HG02623 (cell line): Measurements from ENCODE around the gene GPATCH2L.

ENCODE experiments used
- ATAC-seq: cut with Tn5 transposase; IDR thresholded peaks from one replicate; pipeline ENCODE4 v1.9.1; 2021; ENCODE audit warnings: moderate library complexity; ENCODE audit not compliant: unreplicated experiment

The GPATCH2L gene

DNA sequence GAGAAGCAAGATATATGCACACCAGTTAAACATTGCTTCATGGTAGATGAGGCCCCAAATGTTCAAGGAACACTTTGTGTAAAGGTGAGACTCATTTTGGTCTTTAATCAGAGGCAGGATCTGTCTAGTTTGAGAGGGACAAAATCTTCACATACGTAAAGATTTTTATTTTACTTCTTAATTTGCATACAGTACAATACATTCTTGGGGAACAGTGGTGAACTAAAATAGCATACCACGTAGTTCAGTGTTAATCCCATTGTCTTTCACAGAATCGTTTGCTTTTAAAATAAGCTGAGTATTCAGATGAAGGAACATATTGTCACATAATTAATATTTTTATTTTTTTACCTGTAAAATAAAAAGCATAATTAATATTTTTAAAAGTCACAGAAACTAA is 43.3 kb downstream of the GPATCH2L start:
- no peak for ATAC-seq

DNA sequence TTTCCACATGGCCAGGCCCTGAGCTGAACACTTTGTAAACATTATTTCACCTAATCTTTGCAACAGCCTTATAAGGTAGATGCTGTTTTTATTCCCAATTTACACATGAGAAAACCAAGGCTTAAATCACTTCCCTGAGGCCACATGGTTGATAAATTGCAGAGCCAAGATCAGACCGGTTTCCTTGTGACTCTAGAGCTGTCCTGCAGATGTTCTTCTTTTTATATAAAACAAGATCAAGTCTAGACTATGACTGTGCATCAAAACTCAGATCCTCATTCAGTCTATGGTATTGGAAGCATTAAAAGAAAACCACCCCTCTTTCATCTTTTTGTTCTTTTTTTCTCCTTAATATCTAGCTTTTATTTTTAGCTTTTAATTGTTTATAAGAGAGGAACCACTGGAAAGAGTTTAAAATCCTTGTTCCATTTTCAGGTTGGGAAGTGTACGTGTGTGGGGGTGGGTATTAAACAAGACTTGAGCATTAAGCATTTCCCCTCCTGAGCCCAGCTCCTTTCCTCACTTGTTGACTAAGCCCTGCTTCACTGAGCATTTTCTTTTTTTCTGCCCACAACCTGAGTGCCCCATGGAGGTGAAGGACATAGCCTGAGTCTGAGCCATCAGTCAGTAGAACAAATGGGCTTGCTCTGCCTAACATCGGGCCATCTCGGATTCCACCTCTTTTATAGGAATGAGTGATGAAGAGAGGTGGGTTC is 45.4 kb downstream of the GPATCH2L start:
- no peak for ATAC-seq

DNA sequence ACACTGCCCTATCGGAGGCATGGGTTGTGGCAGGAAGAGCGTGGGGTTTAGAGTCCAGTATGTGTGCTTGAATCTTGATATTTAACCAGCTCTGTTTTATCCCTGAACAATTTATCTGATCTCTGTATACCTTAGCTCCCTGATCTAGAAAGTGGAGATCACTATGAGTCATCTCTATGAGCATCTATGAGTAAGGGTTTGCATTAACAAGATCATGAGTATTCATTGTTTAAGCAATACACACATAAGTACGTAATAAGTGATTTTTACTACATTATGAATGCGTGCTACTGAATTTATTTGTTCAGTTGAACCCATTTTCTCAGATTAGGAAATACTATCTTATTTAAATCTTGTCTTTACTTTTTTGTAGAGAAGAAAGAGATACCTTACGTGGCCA is 49.4 kb downstream of the GPATCH2L start:
- no peak for ATAC-seq

DNA sequence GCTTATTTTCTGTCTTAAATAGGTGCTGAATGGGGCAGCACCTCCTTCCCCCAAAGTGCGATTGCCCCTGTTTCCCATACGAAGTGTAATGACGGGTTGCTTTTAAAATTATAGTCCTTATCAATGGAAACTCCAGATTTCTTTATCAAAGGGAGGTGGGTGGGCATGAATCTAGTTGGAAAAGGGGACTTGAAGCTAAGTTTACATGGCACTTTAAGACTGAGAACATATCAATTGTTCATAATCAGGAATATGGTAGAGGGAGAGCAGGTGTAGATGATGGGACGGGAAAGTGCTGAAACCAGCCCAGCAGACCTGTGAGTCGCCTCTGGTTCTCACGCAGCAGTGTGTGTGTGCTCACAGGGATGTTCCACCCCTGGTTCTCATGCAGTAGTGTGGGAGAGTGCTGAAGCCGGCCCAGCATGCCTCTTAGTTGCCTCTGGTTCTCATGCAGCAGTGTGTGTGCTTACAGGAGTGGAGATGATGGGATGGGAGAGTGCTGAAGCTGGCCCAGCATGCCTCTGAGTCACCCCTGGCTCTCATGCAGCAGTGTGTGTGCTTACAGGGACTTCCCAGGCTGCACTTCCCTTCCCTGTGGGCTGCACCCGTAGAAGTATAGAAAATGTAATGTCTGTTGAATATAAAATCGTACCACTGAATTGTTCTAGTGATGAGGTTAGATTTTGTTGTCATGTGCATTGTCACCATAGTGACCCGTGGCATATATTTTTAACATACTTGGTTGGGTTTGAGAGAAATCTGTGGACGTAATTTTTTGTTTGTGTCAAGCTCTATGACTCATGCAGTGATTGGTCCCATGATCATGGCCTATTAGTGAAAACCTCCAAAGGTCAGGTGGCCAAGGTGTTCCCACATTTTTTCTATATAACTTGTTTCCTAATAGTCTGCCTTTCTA is 51.6 kb downstream of the GPATCH2L start:
- ATAC-seq: peak; percentile 57

DNA sequence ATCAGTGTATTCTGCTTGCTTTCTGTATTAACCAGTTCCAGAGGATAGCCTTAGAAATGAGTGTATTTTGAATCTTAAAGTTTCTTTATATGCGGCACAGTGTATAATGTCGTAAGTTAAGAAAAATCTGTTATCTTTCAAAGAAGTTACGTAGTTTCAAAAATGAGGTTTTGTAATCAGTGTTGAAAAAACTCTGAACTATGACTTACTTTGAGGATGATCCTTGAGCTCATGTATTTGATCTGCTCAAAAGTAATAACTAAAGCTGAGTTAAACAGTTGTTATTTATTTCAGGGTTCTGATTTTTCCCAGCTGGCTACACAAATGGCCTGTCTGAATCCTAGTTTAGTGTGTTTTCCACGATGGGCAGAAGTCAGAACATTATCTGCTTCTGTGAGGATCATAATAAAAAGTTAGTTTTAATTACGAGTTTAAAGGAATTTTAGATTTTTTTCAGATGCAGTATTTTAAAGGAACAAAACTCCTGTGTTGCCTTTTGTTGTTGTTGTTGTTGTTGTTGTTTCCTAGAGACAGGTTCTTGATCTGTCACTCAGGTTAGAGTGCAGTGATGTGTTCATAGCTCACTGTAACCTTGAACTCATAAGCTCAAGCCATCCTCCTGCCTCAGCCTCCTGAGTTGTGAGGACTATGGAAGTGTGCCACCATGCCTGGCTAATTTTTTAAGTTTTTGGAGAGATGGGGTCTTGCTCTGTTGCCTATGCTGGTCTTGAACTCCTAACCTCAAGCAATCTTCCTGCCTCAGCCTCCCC is 52.9 kb downstream of the GPATCH2L start:
- ATAC-seq: no peak

DNA sequence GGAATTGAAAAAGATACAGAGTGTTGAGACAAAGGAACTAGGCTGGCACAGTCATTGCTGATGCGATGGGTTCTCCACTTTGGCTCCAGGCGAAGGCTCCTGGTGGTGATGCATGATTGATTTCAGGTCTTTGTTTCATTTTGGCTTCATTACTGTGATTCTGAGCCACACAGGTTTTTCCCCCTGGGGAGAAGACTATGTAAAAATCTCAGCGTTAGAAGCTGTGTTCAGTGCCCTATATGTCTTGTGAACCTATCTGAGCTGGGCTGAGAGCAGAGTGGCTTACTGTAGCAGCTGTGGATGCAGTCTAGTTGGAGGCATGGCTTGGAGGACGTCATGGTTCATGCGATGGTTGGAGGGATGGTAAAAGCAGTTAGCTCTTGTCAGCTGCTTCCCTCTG is 54.0 kb downstream of the GPATCH2L start:
- ATAC-seq: no peak

DNA sequence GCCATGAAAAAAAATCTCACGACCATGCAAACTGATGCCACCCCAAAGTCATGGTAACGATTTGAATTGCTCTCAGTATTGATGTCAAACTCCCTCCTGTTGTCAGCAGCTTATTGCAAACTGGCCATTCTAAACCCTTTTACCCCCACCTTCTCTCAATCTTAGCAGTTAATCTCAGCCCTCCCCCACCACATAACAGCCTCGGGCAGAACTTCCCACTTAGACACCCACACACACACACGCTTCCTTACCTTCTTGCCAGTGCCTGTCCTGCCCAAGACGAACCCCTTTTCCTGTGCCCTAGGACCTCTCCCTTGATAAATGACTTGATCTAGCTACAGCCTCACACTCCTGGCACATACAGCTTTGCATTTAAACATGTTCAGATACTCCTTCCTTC is 56.6 kb downstream of the GPATCH2L start:
- no peak for ATAC-seq

DNA sequence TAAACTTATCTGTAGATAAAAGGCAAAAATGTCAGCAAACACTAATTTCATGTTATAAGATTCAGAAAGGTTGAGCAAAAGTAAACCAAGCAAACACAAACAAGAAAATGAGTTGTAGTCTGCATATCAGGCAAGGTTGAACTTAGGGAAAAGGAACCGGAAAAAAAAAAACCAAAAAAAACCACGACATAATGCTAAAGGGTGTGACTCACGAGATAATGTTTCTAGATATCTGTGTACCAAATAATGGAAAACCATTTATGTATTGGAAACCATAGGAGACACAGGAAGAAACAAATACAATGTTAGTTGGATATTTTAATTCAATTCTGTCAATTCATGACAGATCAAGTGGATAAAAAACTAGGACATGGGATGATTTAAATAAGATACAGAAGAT is 60.5 kb downstream of the GPATCH2L start:
- no peak for ATAC-seq

DNA sequence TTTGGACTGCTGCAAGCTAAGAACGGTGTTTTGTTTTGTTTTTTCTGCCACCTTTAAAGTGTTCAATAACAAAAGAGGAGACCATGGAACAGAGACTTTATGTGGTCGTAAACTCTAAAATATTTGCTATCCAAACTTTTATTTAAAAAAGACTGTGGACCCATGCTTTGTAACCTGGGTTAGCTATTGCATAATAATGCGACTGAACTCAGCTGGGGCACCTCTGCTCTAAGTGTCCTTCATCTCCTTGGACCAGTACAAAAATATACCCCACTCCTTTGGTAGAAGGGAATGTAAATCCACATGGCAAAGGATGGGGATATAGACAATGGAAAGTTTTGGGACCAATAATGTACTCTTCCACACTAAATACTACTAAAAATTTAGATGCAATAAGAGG is 65.5 kb downstream of the GPATCH2L start:
- ATAC-seq: no peak

DNA sequence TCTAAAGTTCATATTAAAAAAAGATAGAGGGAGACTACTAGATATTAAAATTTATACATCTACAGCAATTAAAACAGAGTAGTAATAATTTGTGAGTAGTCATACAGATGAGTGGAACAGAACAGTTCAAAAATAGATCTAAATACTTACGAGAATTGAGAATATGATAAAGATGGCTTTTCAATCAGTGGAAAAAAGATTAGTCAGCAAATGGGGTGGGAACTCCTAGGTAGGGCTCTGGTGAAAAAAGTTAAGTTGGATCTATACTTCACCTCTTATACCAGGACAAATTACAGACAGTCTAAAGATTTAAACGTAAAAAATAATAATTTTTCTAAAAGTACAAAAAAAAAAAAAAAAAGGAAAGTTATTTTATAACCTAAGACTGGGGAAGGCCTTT is 66.9 kb downstream of the GPATCH2L start:
- ATAC-seq: no peak

DNA sequence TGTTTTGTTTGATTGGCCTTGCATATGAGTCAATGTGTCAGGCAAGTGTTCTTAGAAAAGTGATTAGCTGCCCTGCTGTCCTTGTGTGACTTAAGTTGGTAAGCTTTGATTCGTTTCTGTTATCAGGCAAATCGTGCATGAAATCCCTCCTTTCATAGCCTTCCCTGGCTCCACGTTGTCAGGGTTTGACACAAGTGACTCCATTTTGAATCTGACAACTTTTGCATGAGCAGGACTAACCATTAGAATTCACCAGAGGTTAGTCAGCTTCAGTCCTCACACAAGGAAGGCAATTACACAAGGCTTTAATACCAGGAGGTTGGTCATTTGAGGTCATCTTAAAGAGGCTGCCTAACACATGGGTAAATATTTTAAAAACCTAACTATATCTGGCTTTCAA is 68.2 kb downstream of the GPATCH2L start:
- no peak for ATAC-seq

DNA sequence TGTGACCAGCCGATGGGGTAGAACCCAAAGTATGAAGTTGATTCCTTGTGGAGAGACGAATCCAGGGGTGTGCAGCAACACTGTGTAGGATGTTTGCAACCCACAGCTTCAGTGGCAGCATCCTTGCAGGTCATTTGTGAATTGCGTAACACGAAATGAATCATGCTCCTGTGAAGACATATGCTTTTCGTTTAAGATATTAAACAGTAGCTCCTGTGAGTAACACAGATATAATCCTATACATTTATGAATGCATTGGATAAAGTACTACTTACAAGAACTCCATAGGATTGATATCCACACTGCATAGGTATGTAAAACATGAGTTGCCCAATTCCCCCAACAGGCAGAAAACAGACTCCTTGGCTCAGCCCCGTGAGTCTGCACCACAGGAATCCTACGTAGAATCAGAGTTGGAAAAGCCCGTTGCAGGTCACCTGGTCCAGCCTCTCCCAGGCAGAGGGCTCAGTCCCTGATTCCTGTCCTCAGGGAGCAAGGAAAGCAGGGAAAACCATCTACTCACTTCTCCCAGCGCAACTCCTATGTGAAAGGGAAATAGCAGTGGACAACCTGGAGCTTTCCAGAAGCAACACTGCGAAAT is 75.8 kb downstream of the GPATCH2L start:
- ATAC-seq: no peak

DNA sequence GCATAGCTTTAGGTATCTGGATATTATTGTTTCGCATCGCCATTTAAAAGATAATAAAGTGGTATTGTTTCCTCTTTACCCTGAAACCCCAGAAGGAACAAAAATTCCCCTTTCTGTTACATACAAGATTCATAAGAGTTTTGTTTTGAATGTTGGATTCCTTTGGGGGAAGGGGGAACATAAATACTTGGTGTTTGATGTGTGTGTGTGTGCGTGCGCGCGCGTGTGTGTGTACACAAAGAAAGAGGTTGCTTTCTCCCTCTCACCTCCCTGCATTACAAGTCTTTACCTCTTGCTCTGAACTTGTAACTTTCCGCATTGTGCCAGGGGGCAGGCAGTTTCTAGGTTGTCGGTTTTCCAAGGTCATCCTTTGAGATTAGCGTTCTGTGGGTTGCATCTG is 76.4 kb downstream of the GPATCH2L start:
- ATAC-seq: no peak

DNA sequence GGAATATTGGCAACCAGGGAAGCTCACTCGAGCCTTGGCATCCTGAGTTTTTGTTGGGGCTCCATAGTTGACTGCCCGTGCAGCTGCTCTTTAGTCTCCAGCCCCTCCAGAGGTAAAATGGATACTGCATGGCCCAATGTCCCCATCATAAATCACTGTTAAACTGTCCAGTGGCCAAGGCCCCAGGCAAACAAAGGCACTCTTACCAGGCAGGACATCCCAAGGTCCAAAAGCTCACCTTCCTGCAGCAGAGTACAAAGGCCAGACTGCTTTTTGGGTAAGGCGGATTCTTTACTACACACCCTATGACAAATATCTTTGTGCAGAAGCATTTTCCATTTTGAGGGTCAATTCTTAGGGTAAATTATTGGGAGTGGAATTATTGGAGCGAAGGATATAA is 81.1 kb downstream of the GPATCH2L start:
- no peak for ATAC-seq

DNA sequence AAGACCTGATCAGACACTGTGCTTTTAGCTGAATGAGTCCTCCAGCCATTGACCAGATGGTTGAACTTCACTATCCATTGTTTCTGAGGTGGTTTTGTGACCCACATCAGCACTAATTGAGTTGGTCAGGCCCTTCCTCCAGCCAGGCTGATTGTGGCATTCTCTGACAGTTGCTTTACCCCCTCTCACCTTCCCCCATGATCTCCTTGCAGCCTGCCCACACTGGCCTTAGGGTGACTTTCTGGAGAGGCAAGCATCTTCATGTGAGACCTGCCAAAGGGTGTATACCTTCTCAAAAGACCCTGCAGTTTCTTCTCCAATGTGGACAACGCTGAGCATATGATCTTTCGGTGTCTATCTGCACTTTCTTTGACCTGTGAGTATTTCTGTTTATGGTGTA is 83.9 kb downstream of the GPATCH2L start:
- no peak for ATAC-seq

DNA sequence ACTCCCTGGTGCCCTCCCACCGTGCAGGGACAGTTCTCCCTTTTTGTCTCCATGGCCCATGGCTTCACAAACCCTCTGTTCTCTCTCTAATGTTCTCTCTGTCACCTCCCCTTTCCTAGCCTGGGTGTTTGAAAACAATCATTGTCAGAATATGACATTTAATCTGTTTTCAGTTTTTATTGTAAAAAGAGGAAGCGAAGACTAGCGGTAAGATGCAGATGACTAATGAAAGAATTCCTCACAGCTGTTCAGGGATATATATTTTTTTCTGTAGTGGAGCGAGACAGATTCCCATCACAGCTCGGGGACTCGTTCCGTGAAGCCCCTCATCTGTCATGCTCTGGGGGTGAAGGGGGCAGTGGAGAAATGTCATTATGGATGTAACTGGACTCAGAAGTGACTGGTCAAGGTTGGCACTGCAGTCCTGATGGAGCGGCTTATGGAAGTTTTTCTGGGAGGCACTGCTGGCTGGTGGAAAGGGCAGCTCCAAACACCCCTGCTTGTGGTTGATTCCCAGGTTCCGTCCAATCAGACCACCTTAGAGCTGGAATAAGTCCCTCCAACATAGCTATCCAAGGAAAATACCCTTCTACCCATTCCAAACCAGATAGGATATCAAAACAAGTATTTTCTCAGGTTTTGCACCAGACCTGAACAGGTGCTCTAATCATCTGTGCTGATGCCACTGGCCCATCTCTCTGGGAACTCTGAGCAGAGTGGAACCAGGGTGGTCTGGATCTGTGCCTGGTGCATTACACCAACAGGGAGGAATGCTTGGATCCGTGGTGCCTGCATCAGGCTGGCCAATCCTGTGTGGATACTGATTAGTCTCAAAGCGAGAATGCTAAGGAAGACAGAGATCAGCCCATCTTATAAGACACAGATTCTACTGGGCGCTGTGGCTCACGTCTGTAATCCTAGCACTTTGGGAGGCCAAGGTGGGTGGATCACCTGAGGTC is 84.7 kb downstream of the GPATCH2L start:
- peak; percentile 81 for ATAC-seq

DNA sequence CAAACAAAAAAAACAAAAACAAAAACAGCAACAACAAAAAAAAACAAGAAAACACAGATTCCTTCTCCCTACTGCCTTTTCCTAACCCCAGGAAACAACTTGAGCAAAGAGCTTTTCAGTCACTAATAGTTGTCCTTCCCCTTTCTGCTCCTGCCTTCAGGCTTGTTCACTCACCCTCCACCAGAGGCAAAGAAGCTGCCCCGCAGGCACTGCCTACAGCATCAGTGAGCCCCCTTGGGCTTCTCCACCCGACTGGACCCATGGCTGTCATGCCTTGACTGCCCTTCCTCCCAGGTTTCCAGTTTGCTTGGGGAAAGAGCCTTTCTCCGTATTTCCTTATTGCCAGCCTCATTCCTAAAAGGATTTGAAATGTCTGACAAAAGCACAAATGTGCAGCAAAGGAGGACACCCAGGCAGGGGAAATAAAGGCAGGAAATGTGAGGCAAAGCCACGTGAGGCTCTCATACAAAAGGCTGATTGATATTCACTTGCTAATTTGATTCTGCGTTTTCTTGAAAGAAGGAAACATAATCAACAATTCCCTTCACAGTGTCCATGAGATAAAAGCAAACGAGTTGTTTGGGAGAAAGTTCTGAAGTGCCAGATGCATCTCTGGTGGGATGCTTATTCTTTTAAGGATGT is 85.7 kb downstream of the GPATCH2L start:
- ATAC-seq: no peak

DNA sequence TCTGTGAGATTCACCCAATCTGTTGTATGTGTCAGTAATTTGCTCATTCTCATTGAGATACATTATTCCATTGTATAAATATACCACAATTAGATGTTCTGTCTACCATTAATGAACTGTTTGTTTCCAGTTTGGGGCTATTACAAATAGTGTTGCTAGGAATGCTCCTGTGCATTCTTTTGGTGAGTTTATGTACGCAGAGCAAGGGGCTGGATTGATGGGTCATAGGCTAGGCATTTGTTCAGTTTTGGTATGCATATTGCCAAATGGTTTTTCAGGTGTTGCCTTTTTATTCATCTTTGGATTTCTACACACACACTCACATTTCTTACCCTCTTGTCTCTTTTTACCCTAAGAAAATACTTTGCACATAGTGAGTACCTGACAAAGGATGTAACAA is 93.4 kb downstream of the GPATCH2L start:
- no peak for ATAC-seq

DNA sequence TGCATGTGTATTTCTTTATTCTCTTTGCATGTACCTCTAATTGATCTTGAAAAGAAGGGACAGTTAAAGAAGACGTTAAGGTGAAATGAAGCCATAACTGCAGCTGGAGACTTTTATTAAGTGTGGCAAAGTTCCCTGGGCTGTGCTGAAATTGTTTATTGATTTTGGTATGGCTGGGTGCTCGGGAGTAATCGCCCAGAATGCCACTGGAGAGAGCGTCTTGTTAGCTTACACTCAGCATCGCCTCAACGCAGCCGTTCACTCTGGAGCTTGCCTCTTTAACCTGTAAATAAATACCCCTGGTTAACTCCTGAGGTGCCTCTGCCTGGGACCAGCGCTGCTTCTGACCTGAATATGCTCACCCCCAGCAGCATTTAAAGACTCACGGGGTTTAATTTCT is 98.6 kb downstream of the GPATCH2L start:
- ATAC-seq: no peak

DNA sequence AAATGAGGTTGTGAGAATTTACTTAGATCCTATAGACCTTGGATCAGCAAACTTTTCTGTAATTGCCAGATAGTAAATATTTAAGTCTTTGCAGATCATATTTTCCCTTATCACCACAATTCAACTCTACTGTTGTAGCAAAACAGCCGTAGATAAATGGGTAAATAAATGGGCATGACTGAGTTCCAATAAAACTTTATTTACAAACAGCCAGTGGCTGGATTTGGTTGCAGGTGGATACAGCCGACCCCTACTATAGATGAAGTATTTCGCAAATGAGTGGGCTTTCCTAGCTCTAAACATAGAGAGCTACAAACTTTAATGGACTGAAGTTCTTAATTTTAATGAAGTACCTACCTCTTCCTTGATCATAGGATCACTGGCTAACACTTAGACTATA is 100.7 kb downstream of the GPATCH2L start:
- no peak for ATAC-seq
